Right renal pelvis (tissue), 4 donors: Measurements from ENCODE around the gene STIP1. TPM values are rescaled to one million over a fixed set of nuclear protein-coding genes. Genes with fewer than 3 reads are reported as not detected.

ENCODE experiments used
- DNase-seq, 4 donors: peaks; one replicate each; pipeline ENCODE4 v3.0.0-alpha.2; 2013; ENCODE audit warnings: low read depth in 4 of 4, low spot score in 3 of 4, missing footprints in 1 of 4
- polyA plus RNA-seq, 4 donors: library from polyadenylated mRNA; unstranded; fragments of 120-200 nt; gene quantifications; one replicate each; pipeline ENCODE4 v1.2.1, GENCODE V29; 2013; ENCODE audit not compliant: insufficient read length in 4 of 4

STIP1 gene
- polyA plus RNA-seq, result 100 to 1,000 TPM; 188 to 239 (median 197) TPM

DNA sequence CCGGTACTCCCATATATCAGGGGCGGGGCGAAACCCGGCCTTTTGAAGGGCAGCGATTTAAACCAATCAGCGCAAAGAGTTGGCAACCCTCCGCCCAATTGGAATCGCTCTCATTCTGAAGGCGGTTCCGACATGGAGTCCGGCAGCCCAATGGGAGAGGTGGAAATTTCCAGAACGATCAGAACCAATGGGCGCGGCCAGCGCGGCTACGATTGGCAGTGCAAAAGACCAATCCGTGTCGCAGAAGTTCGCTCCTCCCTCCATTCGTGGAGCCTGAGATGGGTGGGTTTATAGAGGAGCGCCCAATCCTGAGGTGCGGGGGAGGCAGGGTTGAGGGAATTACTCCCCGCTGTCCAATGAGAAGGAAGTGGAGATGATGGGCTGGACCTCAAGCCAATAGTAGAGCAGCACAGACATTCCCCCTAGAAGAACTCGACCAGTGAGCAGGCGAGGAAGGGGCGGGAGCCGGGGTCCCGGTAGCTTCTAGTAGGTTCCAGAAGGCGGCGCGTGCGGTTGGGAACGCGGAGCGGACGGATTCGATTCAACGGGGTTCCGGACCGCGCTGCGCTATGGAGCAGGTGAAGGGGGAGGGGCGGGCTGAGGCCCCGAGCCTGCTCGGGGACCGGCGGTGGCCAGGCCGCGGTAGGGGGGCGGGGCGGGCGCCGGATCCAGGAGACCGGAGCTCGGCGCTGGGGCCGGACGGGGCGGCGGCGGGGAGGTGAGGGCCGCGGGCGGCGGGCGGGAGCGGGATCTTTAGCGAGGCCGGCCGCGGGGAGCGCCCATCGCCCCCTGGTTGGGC is at the start of gene STIP1:
Gene STIP1, plus strand, starts transcription at position 479 of the 799 bp plus-strand sequence. Its CDS starts 91 bp downstream, at position 570.
- peak; percentile 100 for DNase-seq

DNA sequence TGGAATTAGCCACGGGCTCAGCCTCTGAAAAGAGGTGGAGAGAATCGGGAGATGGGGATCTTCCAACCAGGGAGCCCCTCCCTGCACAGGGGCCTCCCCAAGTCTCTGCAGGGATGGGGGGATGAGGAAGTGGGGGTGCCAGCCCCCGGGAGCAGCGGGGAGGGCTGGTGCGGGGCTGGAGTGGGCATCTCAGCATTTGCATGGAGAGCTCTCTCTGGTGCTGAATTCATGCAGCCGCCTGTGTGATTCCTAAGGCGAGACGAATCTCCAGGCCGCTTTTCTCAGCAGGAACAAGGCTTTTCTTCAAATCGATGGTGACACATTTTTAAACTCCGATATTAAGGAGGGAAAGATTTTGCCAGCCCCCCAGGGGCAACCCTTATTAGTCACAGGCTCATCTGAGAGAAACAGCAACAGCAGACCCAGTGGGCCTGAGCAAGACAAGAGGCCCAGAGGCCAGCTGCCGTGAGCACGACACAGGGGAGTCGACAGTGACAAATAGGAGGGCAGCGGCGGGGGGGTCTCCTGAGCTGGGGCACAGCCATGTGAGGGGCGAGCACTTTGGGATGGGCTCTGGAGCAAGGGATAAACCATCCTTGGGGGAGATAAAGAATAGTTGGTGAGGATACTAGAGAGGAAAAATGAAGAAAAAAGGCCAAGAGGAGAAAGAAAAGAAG is 49.1 kb upstream of the STIP1 start:
- DNase-seq, result no peak

DNA sequence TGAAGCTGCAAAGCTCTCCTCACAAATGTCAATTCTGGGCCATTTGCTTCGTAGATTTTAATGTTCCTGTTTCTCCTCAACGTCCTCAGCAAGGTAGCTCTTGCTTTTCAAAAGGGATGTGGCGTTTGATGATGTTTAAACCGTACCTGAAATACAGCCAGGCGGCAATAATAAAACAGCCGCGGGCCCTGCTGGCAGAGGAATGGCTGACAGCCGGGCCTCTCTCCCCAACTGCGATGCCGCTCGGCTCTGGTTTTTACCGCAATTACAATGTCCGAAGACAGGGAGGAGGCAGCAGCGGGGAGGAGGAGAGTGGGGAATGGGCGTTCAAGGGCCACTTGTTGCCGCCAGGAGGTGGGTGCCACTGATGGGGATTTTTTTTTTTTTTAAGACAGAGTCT is 47.6 kb upstream of the STIP1 start:
- no peak for DNase-seq

DNA sequence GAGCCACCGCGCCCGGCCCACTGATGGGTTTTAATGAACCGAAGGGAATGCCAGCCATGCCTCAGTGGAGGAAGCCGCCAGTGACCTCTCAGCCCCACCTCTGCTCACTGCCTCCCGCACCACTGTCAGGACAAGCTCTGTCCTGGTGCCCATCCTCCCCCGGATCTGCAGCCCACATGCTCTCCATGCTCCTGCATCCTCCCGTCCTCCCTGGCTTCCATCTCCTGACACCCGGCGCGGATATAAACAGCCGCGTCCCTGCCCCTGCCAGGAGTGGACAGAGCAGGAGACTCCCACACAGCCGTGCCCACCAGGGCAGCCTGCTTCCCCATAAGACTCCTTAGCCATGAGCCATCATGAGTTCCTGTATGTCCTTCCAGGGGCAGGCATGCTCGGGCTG is 46.9 kb upstream of the STIP1 start:
- no peak for DNase-seq

DNA sequence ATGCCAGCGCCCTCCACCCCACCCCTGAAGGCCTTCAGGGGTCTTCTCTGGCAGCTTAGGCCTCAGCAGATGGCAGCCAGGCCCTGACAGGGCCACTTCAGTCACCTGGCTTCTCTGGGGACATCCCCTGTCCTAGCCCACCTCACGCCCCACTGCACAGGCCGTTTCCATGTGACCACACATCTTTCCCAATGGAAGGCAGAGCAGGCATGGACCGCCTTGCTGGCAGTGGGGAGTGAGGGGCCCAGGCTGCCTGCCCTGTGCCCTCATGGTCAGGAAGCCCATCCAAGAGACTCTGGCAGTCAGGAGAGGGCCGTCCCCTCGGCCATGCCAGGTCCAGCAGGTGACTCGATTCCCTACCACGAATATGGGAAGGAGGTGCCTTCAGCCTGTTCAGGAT is 45.9 kb upstream of the STIP1 start:
- DNase-seq, result no peak

DNA sequence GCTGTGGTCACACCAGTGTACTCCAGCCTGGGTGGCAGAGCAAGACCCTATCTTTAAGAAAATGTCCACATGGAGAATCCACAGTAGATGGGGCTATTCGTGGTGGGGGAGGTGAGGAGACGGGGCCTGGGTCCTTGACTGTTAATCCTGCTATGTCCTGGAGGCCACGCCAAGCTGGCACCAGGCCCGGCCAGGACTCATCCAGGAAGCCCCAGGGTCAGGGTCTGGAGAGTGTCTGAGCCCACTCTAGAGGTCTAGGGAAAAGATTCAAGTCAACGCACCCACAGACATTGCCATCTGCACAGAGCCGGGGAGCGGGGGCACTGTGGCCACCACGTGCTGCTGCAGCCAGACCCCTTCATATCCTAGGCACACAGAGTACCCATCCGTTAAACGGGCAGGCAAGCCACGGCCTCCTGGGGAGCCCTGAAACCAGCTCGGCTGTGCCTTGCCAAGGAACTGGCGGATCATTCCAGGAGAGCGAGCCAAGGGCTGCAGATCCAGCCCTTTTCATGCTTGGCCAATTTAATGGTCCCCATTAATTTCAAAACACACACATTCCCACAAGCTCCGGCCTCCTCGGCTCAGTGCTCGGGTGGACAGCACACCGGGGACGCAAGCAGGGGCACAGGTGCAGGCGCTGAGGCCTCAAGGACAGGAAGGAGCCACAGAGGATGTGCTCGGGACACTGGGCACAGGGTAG is 44.7 kb upstream of the STIP1 start:
- DNase-seq, result peak in 1 of 4 donors; percentile 65

DNA sequence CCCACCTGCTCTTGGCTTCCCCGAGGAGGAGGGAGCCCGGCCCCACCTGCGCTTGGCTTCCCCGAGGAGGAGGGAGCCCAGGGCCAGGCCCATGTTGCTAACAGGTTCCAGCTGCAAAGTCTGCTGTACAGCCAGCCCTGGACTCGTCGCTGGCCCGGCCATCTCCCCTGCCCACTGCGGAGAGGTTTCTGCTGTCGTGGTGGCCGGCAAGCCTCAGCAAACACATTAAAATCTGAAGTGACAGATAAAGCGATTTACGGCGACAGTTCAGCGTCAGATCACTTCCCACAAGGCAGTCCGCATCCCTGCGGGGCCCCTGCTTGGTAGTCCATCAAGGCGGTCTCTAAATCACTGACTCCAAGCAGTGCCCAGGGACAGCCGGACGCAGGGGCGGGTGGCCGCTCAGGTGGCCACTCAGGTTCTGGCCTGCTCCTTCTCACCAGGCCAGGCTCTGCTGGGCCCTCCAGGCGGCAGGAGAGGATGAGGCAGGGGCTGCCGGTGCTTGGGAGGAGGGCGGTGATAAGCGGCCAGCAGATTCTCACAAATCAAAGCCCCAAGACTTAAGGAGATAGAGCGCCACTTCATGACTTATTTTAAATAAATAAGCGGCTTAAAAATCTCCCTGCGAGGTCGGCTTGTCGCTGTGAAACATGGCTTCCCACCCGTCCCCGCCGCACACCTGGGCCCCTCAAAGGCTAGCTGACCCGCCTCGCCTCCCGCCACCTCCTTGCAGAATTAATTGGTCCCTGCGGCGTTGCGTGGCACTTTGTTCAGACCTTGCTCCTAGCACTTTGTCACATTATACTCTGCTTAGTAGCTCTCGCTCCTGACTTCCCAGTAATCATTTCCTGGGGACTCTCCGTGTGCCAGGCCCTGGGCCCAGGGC is 41.1 kb upstream of the STIP1 start:
- DNase-seq, result no peak

DNA sequence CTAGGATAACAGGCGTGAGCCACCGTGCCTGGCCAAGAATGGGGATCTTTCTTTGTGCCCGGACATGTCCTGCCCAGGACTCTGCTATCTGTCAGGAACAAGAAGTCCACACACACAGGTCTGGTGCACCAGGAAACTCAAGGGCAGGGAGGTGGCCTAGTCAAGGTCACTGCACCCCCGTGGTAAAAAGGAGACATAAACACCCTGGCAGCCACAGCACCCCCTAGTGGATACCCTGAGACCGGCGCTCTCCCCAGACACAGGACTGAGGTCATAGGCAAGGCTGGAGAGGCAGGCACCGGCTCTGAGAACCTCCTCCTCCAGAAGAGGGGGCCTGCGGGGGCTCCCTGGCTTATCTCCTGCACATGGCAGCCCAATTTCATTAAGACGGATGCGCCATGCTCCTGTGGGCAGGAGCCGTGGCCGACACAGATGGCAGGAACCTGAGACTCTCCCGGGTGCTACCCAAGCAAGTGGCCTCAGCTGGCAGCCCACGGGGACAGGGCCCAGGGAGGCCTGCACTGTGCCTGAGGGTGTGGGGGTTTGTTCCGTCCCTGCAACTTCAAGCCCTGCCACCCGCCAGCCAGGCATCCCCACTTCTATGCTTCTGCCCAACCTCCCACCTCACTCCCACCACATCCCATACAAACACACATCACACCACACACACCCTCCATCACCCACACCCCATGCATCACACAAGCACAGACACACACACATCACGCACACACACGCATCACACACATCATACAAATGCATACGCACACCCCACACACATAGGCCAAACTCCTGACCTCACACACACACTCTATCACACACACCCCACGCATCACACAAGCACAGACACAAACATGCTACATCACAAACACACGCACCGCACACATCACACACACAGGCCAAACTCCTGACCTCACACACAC is 39.7 kb upstream of the STIP1 start:
- DNase-seq, result no peak

DNA sequence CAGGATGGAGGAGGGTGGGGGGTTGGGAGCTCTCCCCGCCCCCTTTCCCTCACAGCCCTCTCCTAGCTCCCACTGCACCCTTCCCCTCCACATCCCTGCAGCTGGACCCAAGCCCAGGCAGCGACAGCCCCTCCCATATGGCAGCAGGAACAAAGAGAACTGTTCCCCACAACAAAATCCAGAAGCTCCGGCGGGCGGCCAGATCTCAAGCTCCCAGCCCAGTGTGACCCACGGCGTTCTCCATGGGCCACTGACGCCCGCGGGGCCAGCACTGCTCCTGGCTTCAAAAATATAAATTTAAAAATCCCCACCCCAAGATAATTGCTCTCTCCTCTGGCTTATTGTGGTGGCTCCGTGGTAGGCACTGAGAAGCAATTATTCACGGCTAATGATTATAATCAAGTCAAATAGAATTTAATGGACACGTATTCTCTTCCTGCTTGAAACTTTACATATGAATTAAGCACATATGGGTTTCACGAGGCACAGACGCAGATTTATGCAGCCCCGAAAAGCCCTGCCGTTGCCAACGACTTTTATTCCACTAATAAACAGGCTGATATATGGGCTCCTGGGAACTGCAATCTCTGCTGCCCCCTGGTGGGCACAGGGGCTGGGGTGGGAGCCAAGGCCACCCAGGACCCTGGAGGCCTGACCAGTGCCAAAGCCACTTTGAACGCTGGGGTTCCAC is 37.6 kb upstream of the STIP1 start:
- DNase-seq, result peak; percentile 74 to 82 (median 78)

DNA sequence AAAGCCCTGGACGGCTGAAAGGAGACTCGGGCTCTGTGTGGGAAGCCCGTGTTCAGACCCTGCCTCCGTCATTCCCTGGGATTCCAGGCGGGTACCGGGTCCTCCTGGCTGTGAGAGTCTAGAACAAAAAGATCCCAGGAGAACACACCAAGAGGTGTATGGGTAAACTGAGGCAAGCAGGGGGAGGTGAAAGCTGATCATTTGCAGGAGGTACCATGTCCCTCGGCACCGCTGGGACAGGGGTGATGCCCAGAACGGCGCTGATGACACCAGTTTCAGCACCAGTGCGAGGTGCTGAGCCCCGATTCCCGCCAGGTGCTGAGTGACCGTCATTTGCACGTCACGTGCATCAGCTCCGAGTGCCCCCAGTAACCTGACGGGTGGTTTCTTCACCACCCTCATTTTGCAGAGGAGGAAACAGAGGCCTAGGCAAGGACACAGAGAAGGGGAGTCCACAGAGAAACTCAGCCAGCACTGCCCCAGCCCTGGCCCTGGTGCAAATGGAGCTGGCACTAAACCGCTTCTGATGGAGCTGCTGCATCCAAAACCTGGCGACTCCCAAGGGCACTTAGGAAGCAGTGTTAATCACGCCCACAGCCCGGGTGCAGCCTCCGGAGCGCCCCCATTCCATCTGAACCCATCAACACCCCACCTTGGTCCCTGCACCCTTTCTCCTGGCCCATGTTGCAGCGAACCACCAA is 36.9 kb upstream of the STIP1 start:
- DNase-seq, result no peak

DNA sequence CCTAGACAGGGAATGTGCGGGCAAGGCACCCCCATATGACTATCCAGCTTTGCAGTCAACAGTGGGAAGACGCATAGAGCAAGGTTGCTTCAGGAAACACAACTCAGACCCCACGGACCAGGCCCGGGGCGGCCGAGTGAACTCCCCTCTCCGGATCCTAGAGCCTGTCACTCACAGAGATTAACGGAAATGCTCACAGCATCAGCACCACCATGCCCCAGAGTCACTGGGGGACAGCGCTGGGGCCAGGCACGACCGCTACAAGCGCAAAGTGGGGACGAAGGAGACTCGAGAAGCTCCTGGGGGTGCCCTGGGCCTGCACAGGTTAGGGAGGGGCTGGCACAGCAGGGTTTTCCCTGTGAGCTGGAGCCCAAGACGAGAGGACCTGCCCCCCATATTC is 35.9 kb upstream of the STIP1 start:
- no peak for DNase-seq

DNA sequence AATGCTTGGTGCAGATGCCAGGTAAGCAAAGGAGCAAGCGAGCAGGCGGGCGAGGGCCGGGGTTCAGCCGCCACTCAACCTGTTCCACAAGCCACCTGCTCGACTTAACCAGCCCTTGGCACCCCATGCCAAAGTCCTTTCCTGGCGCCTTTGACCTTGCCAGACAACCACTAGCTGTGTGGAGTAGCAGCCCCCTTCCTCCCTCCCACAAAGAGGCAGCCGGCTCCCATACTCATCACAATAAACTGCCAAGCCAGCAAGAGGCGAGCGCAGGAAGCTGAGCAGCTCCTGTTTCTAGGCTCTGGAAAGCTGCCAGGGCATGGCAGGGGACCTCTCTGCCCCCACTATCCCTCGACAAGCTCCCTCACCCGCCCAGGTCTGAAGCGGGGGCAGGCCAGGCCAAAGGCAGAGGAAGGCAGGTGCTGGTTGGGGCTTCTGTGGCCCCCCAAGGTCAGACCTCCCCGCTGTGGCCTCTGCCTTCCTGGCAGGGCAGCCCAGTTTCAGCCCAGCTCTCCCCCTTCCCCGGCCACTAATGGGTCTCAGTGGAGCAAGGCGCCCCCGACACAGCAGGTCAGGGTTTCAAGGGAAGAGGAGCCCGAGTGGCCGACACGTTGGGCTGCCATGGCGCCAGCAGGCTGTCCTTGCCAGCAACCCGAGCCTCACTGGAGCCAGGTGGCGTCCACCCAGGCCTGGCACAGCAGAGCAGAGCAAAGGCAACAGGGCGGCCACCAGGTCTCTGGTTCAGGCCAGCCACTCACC is 35.3 kb upstream of the STIP1 start:
- no peak for DNase-seq

DNA sequence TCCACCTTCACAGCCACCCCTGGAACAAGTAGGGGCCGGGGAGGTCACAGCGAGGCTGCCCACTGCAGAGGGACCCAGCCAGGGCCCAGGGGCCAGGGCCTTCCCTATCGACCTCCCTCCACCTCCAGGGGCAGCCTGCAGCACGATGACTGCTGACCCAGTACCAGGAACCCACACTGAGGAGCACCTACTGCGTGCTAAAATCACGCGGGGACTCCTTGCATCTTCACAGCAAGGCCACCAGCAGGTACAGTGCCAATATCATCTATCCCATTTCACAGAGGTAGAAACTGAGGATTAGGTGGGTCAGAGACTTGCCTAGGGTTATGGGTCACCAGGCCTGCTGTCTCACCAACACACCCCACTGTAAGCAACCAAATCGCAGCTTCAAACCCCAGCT is 34.6 kb upstream of the STIP1 start:
- DNase-seq, result no peak

DNA sequence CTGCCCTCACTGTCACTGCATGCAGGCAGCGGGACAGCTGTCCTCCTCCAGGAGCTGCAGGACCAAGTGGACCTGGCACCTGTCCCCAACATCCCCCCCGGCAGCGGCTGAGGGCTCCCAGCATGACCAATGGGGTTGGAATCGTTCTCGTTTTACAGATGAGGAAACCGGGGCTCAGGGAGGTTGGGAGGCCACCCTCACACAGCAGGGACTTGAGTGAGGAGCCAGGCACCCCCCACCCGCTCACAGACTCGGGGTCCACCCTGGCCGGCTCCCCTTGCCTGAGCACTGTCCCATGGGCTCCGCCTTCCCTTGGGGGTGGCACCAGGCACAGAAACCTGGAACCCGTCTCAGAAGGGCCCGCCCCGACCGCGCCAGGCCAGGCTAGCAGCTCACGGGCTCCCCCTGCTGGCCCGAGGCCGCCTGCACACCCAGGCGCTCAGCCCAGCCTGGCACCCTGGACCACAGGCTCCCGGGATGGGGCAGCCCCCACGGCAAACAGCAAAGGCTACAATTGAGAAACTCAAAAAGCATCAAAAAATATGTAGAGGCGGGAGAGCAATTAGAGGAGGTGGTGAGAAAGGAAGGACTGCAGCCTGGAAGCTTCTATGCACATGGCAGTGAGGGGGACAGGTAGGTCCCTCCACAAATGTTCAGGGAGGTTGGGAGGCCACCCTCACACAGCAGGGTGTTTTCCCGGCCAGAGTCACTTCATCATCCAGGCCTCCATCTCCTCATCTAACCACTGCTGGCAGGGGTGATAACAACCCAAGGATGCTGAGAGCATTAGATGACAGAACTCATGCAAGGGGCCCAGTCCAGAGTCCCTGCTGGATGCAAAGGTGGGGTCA is 32.9 kb upstream of the STIP1 start:
- DNase-seq, result no peak

DNA sequence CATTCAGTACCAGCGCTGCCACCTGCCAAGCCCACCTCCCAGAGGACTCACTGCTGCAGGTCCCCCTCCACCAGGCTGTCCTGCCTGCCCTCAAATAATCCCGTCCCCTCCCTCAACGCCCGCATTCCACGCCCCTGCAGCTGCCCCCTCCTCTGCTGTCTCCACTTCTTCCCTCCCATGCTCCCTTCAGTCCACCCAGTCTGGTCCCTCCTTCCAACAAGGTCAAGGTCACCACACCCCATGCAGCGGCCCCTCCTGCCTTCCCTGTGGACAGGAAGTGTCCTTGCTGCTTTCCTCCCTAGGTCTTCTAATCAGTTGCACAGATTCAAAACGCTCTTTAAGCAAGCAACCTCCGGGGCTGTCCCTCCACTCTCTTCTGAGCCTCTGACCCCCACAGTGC is 32.2 kb upstream of the STIP1 start:
- no peak for DNase-seq

DNA sequence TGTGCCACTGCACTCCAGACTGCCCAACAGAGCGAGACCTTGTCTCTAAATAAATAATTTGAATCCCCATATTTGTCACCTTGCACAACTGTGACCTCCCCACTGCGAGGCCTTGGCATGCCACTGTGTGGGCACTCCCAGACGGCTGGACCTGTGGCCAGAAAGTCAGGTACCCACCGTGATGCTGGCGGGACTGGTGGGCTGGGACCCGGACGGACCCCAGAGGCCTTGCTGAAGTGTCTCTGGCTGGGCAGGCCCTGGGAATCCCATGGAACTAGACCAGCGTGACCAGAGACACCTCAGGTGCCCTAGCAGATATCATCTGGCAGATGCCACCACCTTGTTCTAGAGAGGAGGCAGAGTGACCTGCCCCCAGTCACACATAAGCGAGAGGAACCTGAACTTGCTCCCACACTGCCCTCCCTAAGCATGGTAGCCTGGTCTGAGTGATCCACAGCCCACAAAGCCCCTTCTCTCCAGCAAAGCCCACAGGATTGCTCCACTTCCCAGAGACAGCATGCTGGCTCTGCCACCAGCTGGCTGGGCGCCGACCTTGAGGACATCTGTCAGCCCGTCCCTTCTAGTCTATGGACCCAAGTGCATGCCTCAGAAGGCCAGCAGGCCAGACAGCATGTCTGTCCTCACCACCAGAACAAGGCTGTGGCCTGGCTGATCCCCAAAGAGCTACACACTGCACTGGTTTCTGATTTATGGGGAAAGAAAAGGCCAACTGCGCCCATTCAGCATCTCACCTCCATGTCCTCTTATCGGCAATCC is 29.5 kb upstream of the STIP1 start:
- no peak for DNase-seq
